Measurements from ENCODE around the gene PLEKHA7.
A peak's percentile ranks its signal among the peaks of the same experiment; 100 is the strongest.
"Not testable (repeated sequence)": the region's sequence is repeated elsewhere in the genome, so short reads cannot be mapped to it uniquely, and the experiment has no call there.

Gene PLEKHA7

GRCh38 chr11:16941935-16942334 is 72.3 kb downstream of the PLEKHA7 start:
- no peak for DNase-seq

- DNase-seq: no peak
Measured at GRCh38 chr11:16938061-16938460, 76.2 kb downstream of the PLEKHA7 start.

GRCh38 chr11:16936643-16937042 is 77.6 kb downstream of the PLEKHA7 start:
- no peak for DNase-seq

- peak; percentile 26 for DNase-seq
Measured at GRCh38 chr11:16935518-16936302, 78.5 kb downstream of the PLEKHA7 start.

- no peak for DNase-seq
Measured at GRCh38 chr11:16933756-16934603, 80.2 kb downstream of the PLEKHA7 start.

GRCh38 chr11:16933291-16933690 is 80.9 kb downstream of the PLEKHA7 start:
- DNase-seq: no peak

GRCh38 chr11:16928044-16928443 is 86.2 kb downstream of the PLEKHA7 start:
- DNase-seq: no peak

- no peak for DNase-seq
Measured at GRCh38 chr11:16926883-16927626, 87.2 kb downstream of the PLEKHA7 start.

- peak; percentile 3 for DNase-seq
Measured at GRCh38 chr11:16925561-16926065, 88.6 kb downstream of the PLEKHA7 start.

- no peak for DNase-seq
Measured at GRCh38 chr11:16924826-16925560, 89.2 kb downstream of the PLEKHA7 start.

GRCh38 chr11:16924462-16924825 is 89.8 kb downstream of the PLEKHA7 start:
- no peak for DNase-seq

- DNase-seq: no peak
Measured at GRCh38 chr11:16923987-16924386, 90.2 kb downstream of the PLEKHA7 start.

- no peak for DNase-seq
Measured at GRCh38 chr11:16921668-16922067, 92.5 kb downstream of the PLEKHA7 start.

GRCh38 chr11:16921019-16921418 is 93.2 kb downstream of the PLEKHA7 start:
- DNase-seq: no peak

GRCh38 chr11:16920559-16920958 is 93.7 kb downstream of the PLEKHA7 start:
- DNase-seq: no peak

- DNase-seq: not testable (repeated sequence)
Measured at GRCh38 chr11:16918543-16919182, 95.6 kb downstream of the PLEKHA7 start.

- DNase-seq: no peak
Measured at GRCh38 chr11:16917941-16918340, 96.3 kb downstream of the PLEKHA7 start.

- DNase-seq: no peak
Measured at GRCh38 chr11:16912692-16913111, 101.5 kb downstream of the PLEKHA7 start.

GRCh38 chr11:16911658-16912057 is 102.6 kb downstream of the PLEKHA7 start:
- DNase-seq: no peak

GRCh38 chr11:16911186-16911585 is 103.0 kb downstream of the PLEKHA7 start:
- DNase-seq: no peak

GRCh38 chr11:16909359-16910035 is 104.7 kb downstream of the PLEKHA7 start:
- DNase-seq: no peak
